ENCODE data around the gene RAB1B. TPM values are rescaled to one million over a fixed set of nuclear protein-coding genes. Genes with fewer than 3 reads are reported as not detected.
A peak's percentile ranks its signal among the peaks of the same experiment; 100 is the strongest.

The RAB1B gene
- total RNA-seq, 1 donor from 2014 or later = 123 TPM

GRCh38 chr11:66279092-66279734, 10.8 kb downstream of the RAB1B start:
- no peak for ATAC-seq
- DNase-seq = no peak
- intact Hi-C loops (cut with micrococcal nuclease) = no loop called here

GRCh38 chr11:66280428-66280827, 12.0 kb downstream of the RAB1B start:
- intact Hi-C loops (cut with micrococcal nuclease) = no loop called here
- ATAC-seq (no peak), DNase-seq (no peak)

GRCh38 chr11:66281001-66281400, 12.6 kb downstream of the RAB1B start:
- ATAC-seq (no peak), DNase-seq (no peak)
- intact Hi-C loops (cut with micrococcal nuclease) = no loop called here

- intact Hi-C loops (cut with micrococcal nuclease) = no loop called here
Observed at GRCh38 chr11:66281776-66282467, 13.5 kb downstream of the RAB1B start.

GRCh38 chr11:66282468-66283455, 14.3 kb downstream of the RAB1B start:
- DNase-seq (peak; percentile 99), ATAC-seq (peak; percentile 84)
- intact Hi-C loops (cut with micrococcal nuclease) = no loop called here

More at GRCh38 chr11:66281776-66282467, 13.5 kb downstream of the RAB1B start:
- ATAC-seq (no peak), DNase-seq (no peak)

GRCh38 chr11:66283461-66284105, 15.1 kb downstream of the RAB1B start:
- ATAC-seq = no peak
- no peak for DNase-seq
- intact Hi-C loops (cut with micrococcal nuclease) = no loop called here

- intact Hi-C loops (cut with micrococcal nuclease) = no loop called here
- DNase-seq (no peak), ATAC-seq (no peak)
Observed at GRCh38 chr11:66284526-66285078, 16.2 kb downstream of the RAB1B start.

- no peak for ATAC-seq
- DNase-seq = no peak
- intact Hi-C loops (cut with micrococcal nuclease) = no loop called here
Observed at GRCh38 chr11:66285250-66285947, 17.0 kb downstream of the RAB1B start.

- intact Hi-C loops (cut with micrococcal nuclease) = no loop called here
- no peak for DNase-seq
Observed at GRCh38 chr11:66286699-66287098, 18.3 kb downstream of the RAB1B start.

GRCh38 chr11:66287211-66287888, 18.9 kb downstream of the RAB1B start:
- no peak for DNase-seq
- ATAC-seq = no peak
- intact Hi-C loops (cut with micrococcal nuclease) = no loop called here

More at GRCh38 chr11:66286699-66287098, 18.3 kb downstream of the RAB1B start:
- no peak for ATAC-seq

- ATAC-seq (no peak), DNase-seq (no peak)
- intact Hi-C loops (cut with micrococcal nuclease) = no loop called here
Observed at GRCh38 chr11:66287889-66288670, 19.6 kb downstream of the RAB1B start.

- intact Hi-C loops (cut with micrococcal nuclease) = no loop called here
- peak; percentile 99 for DNase-seq
- ATAC-seq = peak; percentile 95
Observed at GRCh38 chr11:66288671-66289547, 20.5 kb downstream of the RAB1B start, which contains the start of gene YIF1A. YIF1A (minus strand) TSS chr11:66289143; CDS start chr11:66288985, 158 bp downstream.

- intact Hi-C loops (cut with micrococcal nuclease) = no loop called here
- peak; percentile 57 for ATAC-seq
Observed at GRCh38 chr11:66289548-66290329, 21.3 kb downstream of the RAB1B start.

GRCh38 chr11:66290330-66290621, 21.8 kb downstream of the RAB1B start:
- no peak for ATAC-seq

More at GRCh38 chr11:66289548-66290329, 21.3 kb downstream of the RAB1B start:
- peak; percentile 81 for DNase-seq

GRCh38 chr11:66291303-66291705, 22.9 kb downstream of the RAB1B start:
- no peak for DNase-seq
- no peak for ATAC-seq
- intact Hi-C loops (cut with micrococcal nuclease) = no loop called here

More at GRCh38 chr11:66290330-66290621, 21.8 kb downstream of the RAB1B start:
- DNase-seq = no peak
- intact Hi-C loops (cut with micrococcal nuclease) = no loop called here

Measured in left ventricle myocardium superior (tissue), 1 donor.